ENCODE measurements around the gene ZNF724. TPM values are rescaled to one million over a fixed set of nuclear protein-coding genes. Genes with fewer than 3 reads are reported as not detected.
"Not testable (repeated sequence)": the region's sequence is repeated elsewhere in the genome, so short reads cannot be mapped to it uniquely, and the experiment has no call there.

ZNF724 gene
- total and polyA plus RNA-seq, 10 of the 15 experiments (the other 5 are each of a cell fraction or from before 2014, with no cell fraction given) = 0.71 to 14.7 (median 4.2) TPM

GRCh38 chr19:23281663-23282276, 31.6 kb upstream of the ZNF724 start (continued):
- TF ChIP-seq ZBTB40 (IDR thresholded peaks at IDR 0.05; ENCODE audit: borderline replicate concordance) (no peak), SMAD5 (IDR thresholded peaks at IDR 0.05; ENCODE audit: low read depth) (no peak), SUPT20H (IDR thresholded peaks at IDR 0.05; ENCODE audit: borderline replicate concordance, control insufficient read depth, low read depth, low read length) (no peak), PAX5 (IDR thresholded peaks at IDR 0.05; ENCODE audit: borderline replicate concordance, low read depth, low read length) (no peak), EGR1 (IDR thresholded peaks at IDR 0.05; ENCODE audit: borderline replicate concordance in 1 of 2, low read depth in 2 of 2, low read length in 2 of 2) (no peak), IRF4 (IDR thresholded peaks at IDR 0.05; ENCODE audit: low read depth, low read length) (no peak), MYB (IDR thresholded peaks at IDR 0.05; ENCODE audit: borderline replicate concordance, low read depth, low read length) (no peak), REST (IDR thresholded peaks at IDR 0.05; ENCODE audit: low read depth, low read length) (no peak), ZBTB33 (IDR thresholded peaks at IDR 0.05) (no peak), STAT1 (conservative IDR thresholded peaks at IDR 0.05) (no peak), SMC3 (IDR thresholded peaks at IDR 0.05; ENCODE audit: borderline replicate concordance, low read length) (no peak)

- FAIRE-seq, CTCF ChIA-PET: not testable (repeated sequence)
These were observed 27.9 kb upstream of the ZNF724 start for GRCh38 chr19:23278118-23278517.

More at GRCh38 chr19:23278118-23278517, 27.9 kb upstream of the ZNF724 start:
- H4K20me1 ChIP-seq (ENCODE audit: control insufficient read depth, insufficient read depth); H3K4me1 ChIP-seq (ENCODE audit: control insufficient read depth, insufficient read depth, low read length); H3K27me3 ChIP-seq (replicated peaks in 1 of 2; ENCODE audit: control insufficient read depth in 2 of 2, insufficient read depth in 2 of 2, low read length in 1 of 2); intact Hi-C loops (cut with micrococcal nuclease; ENCODE audit: unreplicated experiment); H3K36me3 ChIP-seq (ENCODE audit: control insufficient read depth in 2 of 2, insufficient read depth in 2 of 2, low read length in 1 of 2); H3K4me3 ChIP-seq; H3K4me2 ChIP-seq (ENCODE audit: control insufficient read depth, insufficient read depth); ATAC-seq; H3K9ac ChIP-seq (ENCODE audit: control insufficient read depth, insufficient read depth, low read length); H3K79me2 ChIP-seq (ENCODE audit: control insufficient read depth, insufficient read depth, low read length); BruUV-seq (replicated peaks); SMC1A ChIA-PET (ENCODE audit: uncharacterized antibody, unreplicated experiment); POLR2A ChIA-PET; DNase-seq (ENCODE audit: low read depth, low spot score); H2AFZ ChIP-seq (ENCODE audit: control insufficient read depth, low read depth, low read length); in situ Hi-C loops (cut with MboI); H3K9me3 ChIP-seq (replicated peaks; ENCODE audit: control insufficient read depth, insufficient read depth, low read length); RAD21 ChIA-PET (ENCODE audit: unreplicated experiment); H3K27ac ChIP-seq (ENCODE audit: control insufficient read depth, insufficient read depth): not testable (repeated sequence)
- 79% methylated on average over 3 of the region's 3 CpGs for WGBS (ENCODE audit: insufficient coverage, insufficient replicate concordance, low lambda C conversion rate, missing lambda C conversion rate)
